ENCODE results near the gene UQCC2. TPM values are rescaled to one million over a fixed set of nuclear protein-coding genes. Genes with fewer than 3 reads are reported as not detected.

UQCC2 gene
- total and polyA plus RNA-seq, 2 of the 4 experiments (the other 2 are of a cell fraction), result 13.8 to 34.5 TPM

DNA sequence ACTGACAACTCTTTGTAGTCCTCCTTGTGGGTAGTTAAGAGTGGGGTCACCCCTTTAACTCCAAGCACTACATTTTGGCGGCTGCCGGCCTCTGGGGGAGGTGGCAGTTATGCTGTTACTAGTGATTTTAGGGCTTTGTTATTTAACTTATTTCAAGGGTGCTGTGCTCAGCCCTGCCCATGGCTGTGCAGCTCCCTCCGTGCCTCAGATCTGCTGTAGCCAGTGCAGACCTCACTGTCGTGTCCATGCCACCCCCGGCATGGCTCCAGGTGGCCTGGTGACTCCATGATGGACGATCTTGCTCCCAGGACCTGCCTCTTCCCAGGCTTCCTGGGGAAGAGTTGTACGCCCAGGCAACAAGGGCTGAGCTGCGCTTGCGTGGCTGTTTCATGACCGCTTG is 15.4 kb downstream of the UQCC2 start:
- Histone ChIP-seq H3K36me3 (ENCODE audit: control insufficient read depth, insufficient read depth, low read length) (peaks cover 14% of the 10 kb centered on the region), H3K79me1 (ENCODE audit: low read depth in 1 of 2, low read length in 2 of 2) (peaks cover 0 to 33% of the 10 kb centered on the region in 2 experiments; a peak in 2 of 4 replicates), H4K20me1 (ENCODE audit: insufficient read depth, low read length) (peaks cover 8% of the 10 kb centered on the region; the same call in 1 of the 2 replicates), H2AK9ac (replicated peaks; ENCODE audit: low read depth, low read length, poor library complexity) (no peak overlapping the region), H2AFZ (replicated peaks; ENCODE audit: low read length, poor library complexity) (no peak overlapping the region), H3K18ac (ENCODE audit: low read depth, low read length) (no peak overlapping the region), H3K23ac (ENCODE audit: low read depth, low read length) (no peak overlapping the region), H3K9me3 (ENCODE audit: control insufficient read depth, insufficient read depth, low read length) (no peaks in the 10 kb centered on the region), H3K27ac (ENCODE audit: insufficient read depth, low read length) (no peak overlapping the region), H3K27me3 (ENCODE audit: control insufficient read depth, insufficient read depth, low read length) (no peaks in the 10 kb centered on the region), H3K4ac (ENCODE audit: low read depth, low read length) (no peak overlapping the region), H3K9ac (ENCODE audit: low read depth, low read length) (no peak overlapping the region), H2BK120ac (ENCODE audit: low read depth, low read length) (no peak overlapping the region), H2BK5ac (ENCODE audit: low read depth, low read length, poor library complexity, severe bottlenecking) (no peak overlapping the region), H4K91ac (ENCODE audit: insufficient read depth, low read depth, low read length) (no peak overlapping the region), H3K4me3 (ENCODE audit: insufficient read depth, low read depth, low read length) (no peak overlapping the region), H2BK20ac (ENCODE audit: low read depth, low read length) (no peak overlapping the region), H3K14ac (replicated peaks; ENCODE audit: low read depth, low read length) (no peak overlapping the region), H3K9me1 (ENCODE audit: insufficient read depth, low read length) (peaks cover 21% of the 10 kb centered on the region), H2AK5ac (ENCODE audit: low read depth, low read length) (no peak overlapping the region; the same call in 1 of the 2 replicates), H2BK15ac (ENCODE audit: low read depth, low read length) (no peak overlapping the region), H4K8ac (ENCODE audit: low read depth in 2 of 2, low read length in 2 of 2) (no peak overlapping the region), H3K4me1 (ENCODE audit: control insufficient read depth, insufficient read depth, low read length) (peaks cover 20% of the 10 kb centered on the region), H4K5ac (ENCODE audit: low read depth, low read length) (no peak overlapping the region), H3K4me2 (ENCODE audit: low read depth, low read length) (no peak overlapping the region), H3K56ac (ENCODE audit: extremely low read depth, insufficient read depth, low read length) (no peak overlapping the region)
- no peak for DNase-seq
- ChIA-PET POLR2A (ENCODE audit: unreplicated experiment) (no interaction called here), CTCF (no interaction called here)
- WGBS, 2 experiments (ENCODE audit: extremely low coverage in 2 of 2, insufficient read length in 1 of 2), result 54% methylated on average over 2 of the region's 10 CpGs; no CpG with 5 or more reads in 1 of the 2 experiments
- in situ Hi-C loops (cut with MboI; ENCODE audit: low sequenced_read_pairs) (no loop called here), intact Hi-C loops (cut with micrococcal nuclease) (no loop called here), dilution Hi-C loops (cut with HindIII; ENCODE audit: low sequenced_read_pairs, unreplicated experiment) (no loop called here)
- BruUV-seq (replicated peaks), result no TSS peak
- no peak for ATAC-seq (ENCODE audit: low read depth)
- TF ChIP-seq SMC3 (IDR thresholded peaks at IDR 0.05; ENCODE audit: low read depth, low read length), result no peak
- TF ChIP-seq RFX5 (IDR thresholded peaks at IDR 0.05; ENCODE audit: low read depth, low read length), result no peak
- no peak for TF ChIP-seq RAD21 (IDR thresholded peaks at IDR 0.05; ENCODE audit: low read length)
- no peak for TF ChIP-seq RCOR1 (IDR thresholded peaks at IDR 0.05; ENCODE audit: insufficient replicate concordance, low read length)
- TF ChIP-seq MXI1 (IDR thresholded peaks at IDR 0.05; ENCODE audit: borderline replicate concordance, low read depth, low read length), result no peak
- no peak for TF ChIP-seq MAFK (IDR thresholded peaks at IDR 0.05; ENCODE audit: low read depth, low read length)
- TF ChIP-seq POLR2A (IDR thresholded peaks at IDR 0.05; ENCODE audit: low read depth, low read length), result no peak

All from IMR-90 (cell line).